Islet precursor cell (in vitro differentiated cells): ENCODE measurements around the gene SUGP1.
"Not testable (repeated sequence)": the region's sequence is repeated elsewhere in the genome, so short reads cannot be mapped to it uniquely, and the experiment has no call there.

Experiments used
- DNase-seq: peaks from one replicate; pipeline ENCODE4 v3.0.0-alpha.2; 2018

Gene SUGP1

DNA sequence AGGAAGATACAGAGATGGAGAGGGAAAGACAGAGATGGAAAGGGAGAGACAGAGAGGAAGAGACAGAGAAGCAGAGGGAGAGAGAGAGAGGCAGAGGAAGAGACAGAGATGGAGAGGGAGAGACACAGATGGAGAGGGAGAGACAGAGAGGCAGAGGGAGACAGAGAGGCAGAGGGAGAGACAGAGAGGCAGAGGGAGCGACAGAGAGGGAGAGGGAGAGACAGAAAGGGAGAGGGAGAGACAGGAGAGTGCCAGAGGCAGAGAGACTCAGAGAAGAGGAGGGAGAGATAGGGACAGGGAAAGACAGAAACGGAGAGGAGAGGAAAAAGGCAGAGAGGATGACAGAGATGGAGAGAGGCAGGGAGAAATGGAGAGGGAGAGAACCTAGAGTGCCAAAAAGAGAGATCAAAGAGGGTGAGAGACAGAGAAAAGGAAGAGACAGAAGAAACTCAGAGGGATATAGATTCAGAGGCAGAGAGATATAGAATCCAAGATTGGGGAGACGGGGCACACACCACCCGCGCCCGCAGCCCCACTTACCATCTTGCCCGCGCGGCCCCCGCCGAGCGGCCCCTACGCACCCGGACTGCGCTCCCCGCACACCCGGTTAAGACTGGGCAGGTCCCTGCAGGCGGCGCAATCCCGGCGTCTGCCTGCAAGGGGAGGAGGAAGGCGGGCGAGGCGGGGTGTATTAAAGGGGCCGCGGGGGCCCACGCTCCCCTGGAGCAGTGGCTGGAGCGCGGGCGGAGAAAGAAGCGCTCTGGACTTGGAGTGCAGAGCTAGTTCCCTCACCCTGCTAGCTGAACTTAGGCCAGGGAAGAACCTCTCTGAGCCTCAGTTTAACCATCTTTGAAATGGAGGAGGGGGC lies 57.9 kb downstream of the SUGP1 start:
- peak; percentile 57 for DNase-seq

DNA sequence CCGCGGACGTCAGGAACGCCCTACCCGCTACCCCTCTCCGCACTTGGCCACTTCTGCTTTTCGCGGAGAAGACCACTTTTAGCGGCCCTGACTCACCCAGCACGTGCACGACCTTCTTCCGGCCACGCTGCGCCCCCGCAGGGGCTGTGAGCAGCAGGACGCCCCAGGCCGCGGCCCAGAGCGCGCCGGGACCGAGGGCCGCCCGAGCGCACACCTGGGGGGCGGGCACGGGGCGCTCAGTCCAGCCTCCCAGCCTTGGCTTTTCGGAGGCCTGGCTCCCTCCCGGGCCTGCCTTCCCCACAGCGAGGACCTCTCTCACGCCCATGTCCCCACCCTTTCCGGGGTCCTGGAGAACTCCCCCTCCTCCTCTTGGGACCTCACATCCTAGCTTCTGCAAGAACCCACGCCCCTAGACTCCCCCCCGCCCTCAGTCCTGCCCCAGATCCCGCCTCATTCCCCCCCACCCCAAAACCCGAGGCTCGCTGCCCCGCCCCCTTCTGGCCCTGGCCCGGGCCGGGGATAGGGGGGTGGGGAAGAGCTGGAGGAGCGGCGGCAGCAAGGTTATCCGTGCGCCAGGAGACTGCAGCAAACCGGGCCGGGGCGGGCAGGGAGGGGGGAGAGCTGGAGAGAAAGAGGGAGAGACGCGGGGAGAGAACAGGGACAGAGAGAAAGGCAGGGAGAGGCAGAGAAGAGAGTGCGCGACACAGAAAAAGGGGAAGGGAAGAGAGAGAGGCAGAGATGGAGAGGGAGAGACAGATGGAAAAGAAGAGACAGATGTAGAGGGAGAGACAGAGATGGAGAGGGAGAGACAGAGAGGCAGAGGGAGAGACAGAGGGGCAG lies 58.7 kb downstream of the SUGP1 start:
- peak; percentile 75 for DNase-seq

- DNase-seq: no peak
Measured at GRCh38 chr19:19260417-19261214, 59.7 kb downstream of the SUGP1 start.

GRCh38 chr19:19259741-19260140 lies 60.6 kb downstream of the SUGP1 start:
- DNase-seq: peak; percentile 75

DNA sequence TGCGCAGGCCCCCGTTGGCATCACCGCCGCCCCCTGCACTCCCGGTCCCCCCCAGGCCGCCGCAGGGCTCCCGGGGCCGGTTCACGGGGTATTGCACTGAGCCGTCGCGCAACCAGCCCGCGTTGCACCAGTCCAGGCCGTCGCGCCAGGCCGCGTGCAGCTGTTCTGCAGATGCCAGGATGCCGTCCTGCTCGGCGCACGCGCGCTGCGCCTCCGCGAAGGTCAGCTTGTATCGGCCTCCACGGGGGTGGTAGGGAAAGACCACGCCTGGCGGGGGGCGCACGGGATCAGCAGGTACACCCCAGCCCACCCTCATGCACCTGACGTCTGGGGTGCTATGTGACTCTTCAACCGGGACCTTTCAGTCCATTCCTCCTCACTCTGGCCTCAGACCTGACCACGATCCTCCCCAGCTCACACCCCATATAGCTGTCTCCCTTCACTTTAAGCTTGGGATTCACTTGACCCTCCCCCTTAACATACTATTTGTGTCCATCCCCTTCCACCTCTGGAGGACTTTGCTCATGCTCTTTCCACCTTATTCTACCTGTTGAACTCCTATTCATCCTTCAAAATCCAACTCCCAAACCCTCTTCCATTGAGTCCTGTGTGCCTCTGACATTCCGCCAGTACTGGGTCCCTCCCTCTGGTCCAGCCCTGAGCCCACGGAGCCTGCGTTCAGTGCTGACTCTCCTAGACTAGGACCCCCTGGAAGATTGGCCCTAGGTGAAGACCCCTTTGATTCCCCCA lies 61.5 kb downstream of the SUGP1 start:
- DNase-seq: no peak

GRCh38 chr19:19257836-19258588 lies 62.3 kb downstream of the SUGP1 start:
- no peak for DNase-seq

DNA sequence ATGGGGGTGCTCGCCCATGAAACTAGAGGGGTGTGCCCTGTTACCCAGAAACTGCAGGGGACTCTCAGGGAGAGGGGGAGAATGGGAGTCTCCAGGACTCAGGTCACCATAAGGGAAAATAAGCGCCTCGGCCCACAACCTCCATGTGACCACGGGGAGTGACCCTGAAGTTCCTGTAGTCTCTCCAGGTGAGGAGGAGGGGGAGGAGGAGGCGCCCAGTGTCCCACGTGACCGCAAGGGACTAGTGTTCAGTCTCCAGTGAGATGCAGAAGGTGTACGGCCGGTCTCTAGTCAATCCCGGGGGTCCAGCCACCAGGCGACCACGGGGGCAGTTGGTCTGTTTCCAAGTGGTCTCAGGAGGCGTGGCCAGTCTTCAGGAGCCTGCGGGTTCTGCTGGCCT lies 63.2 kb downstream of the SUGP1 start:
- DNase-seq: no peak

- no peak for DNase-seq
Measured at GRCh38 chr19:19256072-19256969, 64.0 kb downstream of the SUGP1 start.

- not testable (repeated sequence) for DNase-seq
Measured at GRCh38 chr19:19253409-19253808, 66.9 kb downstream of the SUGP1 start.

- DNase-seq: no peak
Measured at GRCh38 chr19:19250196-19250801, 70.0 kb downstream of the SUGP1 start.

- no peak for DNase-seq
Measured at GRCh38 chr19:19240476-19240875, 79.8 kb downstream of the SUGP1 start.

DNA sequence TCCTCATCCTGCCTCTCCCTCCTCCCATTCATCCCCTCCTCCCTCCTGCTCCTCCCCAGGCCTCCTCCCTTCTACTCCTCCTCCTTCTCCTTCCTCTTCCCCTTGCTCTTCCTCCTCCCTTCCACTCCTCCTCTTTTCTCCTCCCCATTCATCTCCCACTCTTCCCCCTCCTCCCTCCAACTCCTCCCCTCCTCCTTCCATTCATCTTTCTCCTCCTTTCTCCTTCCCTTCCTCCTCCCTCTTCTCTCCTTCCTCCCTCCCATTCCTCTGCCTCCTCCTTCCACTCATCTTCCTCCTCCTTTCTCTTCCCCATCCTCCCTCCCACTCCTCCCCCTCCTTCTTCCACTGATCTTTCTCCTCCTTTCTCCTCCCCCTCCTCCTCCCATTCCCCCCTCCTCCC lies 80.6 kb downstream of the SUGP1 start:
- no peak for DNase-seq

DNA sequence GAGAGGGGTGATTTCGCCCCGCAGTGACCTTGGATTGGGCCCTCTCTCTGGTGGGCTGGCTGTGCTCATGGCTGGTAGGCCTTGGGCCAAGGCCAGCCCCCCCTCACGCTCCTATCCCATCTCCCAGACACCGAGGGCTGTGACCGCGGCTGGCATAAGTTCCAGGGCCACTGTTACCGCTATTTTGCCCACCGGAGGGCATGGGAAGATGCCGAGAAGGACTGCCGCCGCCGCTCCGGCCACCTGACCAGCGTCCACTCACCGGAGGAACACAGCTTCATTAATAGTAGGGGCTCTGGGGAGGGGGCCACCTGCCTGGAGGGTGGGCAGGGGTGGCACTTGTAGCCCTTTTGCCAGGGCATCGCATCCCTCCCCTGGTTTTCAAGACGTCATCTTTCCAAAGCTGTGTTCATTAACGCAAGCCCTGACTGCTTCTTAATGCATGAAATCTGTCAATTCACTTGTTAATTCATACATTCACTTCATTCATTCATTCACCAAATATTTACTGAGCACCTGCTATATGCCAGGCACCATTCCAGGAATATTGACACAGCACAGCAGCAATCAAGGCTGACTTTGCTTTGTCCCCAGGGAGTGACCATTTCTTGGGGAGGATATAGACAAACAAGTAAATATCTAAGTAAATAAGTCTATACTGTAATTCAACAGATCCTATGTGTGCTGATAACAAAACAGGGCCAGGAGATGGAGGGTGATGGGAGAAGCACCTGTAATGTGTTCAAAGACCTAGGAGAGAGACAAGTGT lies 82.0 kb downstream of the SUGP1 start:
- DNase-seq: no peak

GRCh38 chr19:19236173-19236572 lies 84.1 kb downstream of the SUGP1 start:
- no peak for DNase-seq

DNA sequence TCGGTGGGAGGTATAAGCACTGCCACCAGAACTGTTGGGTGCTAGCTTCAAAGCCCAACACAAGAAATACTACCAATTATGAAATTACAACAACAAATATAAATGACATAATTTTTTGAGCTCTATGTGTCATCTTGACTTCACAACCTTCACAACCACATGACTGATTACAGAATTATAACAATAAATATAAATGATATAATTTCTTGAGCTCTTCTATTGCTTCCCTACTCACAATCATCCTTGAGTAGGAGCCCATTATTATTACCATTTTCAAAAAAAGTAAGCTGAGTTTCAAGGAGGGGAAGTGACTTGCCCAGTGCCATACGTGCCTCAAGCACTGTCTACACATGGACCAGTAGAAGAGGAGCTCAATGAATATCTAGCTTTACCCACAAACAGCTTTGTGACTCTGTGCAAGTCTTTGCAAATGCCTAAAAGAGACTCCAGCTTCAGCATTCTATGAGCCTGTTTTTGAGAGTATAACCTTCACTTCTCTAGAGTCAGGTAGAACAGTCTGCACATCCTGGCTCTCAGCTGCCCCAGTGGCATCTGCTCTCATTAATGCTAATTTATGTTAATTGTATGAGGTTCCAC lies 86.0 kb downstream of the SUGP1 start:
- no peak for DNase-seq

DNA sequence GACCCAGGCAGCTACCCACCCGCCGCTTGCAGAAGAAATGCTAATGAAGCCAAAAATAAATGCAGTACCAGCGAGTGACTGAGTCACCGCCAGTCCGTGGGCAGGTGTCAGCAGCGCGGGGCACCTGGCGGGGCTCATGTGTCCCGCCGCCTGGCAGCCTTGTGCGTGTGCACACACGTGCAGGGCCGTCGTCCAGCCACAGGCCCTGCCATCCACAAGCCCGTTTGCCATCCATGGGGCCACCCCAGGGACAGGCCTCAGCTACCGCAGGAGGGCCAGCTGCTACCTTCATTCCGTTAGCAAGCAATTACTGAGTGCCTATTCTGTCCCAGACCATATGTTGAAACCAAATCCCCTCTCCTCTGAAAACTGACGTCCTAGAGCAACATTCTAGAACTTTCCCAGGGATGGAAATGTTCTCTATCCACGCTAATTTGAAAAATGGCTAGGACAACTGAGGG lies 88.0 kb downstream of the SUGP1 start:
- DNase-seq: no peak

DNA sequence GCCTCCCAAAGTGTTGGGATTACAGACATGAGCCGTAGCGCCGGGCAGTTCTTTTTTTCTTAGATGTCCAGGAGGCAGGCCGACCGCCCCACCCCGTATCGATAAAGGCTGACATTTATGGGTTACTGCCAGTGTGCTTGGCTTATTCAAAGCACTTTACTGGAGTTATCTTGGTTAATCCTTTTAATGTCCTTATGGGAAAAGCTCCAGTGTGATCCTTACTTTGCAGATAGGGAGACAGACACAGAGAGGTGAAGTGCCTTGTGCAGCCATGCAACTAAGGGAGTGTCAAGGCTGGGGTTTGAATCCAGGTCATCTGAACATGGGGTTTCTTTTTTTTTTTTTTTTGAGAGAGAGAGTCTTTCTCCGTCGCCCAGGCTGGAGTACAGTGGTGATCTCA lies 89.3 kb downstream of the SUGP1 start:
- no peak for DNase-seq

GRCh38 chr19:19229701-19230100 lies 90.6 kb downstream of the SUGP1 start:
- DNase-seq: no peak

- no peak for DNase-seq
Measured at GRCh38 chr19:19227217-19227616, 93.1 kb downstream of the SUGP1 start.
